GM12878 (cell line): Measurements from ENCODE around the gene DHCR24. TPM values are rescaled to one million over a fixed set of nuclear protein-coding genes. Genes with fewer than 3 reads are reported as not detected.

Experiments
- ATAC-seq: fragments of 200-7000 bp; cut with Tn5 transposase; 3 replicates; pipeline ENCODE4 v1.9.1; 2020; ENCODE audit warnings: mild to moderate bottlenecking, moderate library complexity
- BruUV-seq: library from RNA; stranded (reverse); fragments of 400-500 nt; replicated peaks from 2 replicates; lab custom pipeline; 2021; lab: Mats Ljungman, UMichigan
- CTCF ChIA-PET: fragments of 300-600 bp; sonication (Branson Sonifier 250); formaldehyde crosslinking; extraction: SDS; loops from one replicate; lab custom pipeline; 2021; ENCODE audit warnings: inconsistent platforms; lab: Yijun Ruan, JAX
- POLR2A ChIA-PET: fragments of 350-600 bp; formaldehyde crosslinking; extraction: SDS; loops from one replicate; lab custom pipeline; 2021; ENCODE audit warnings: inconsistent platforms; lab: Charles Lee
- RAD21 ChIA-PET: fragments of 300-600 bp; sonication (Branson Sonifier 250); formaldehyde crosslinking; loops from one replicate; lab custom pipeline; 2023; ENCODE audit warnings: antibody characterized with exemption; ENCODE audit not compliant: unreplicated experiment; lab: Charles Lee
- SMC1A ChIA-PET: fragments of 300-600 bp; sonication (Branson Sonifier 250); formaldehyde crosslinking; loops from one replicate; lab custom pipeline; 2023; ENCODE audit not compliant: unreplicated experiment, uncharacterized antibody; lab: Charles Lee
- DNase-seq: peaks from one replicate; pipeline ENCODE4 v3.0.0-alpha.2; 2011; ENCODE audit warnings: low read depth, low spot score
- FAIRE-seq: peaks from 3 replicates; lab custom pipeline; 2011; peaks lifted over from hg19 to GRCh38; lab: Jason Lieb, UNC
- H2AFZ ChIP-seq: 2 replicates; pipeline ENCODE4 v1.6.0; 2011; ENCODE audit warnings: low read depth, low read length, control low read depth; ENCODE audit not compliant: control insufficient read depth
- H3K27ac ChIP-seq: 2 replicates; pipeline ENCODE4 v1.5.1; 2011; ENCODE audit warnings: control low read depth; ENCODE audit not compliant: control insufficient read depth, insufficient read depth
- H3K27me3 ChIP-seq, 2 experiments: replicated peaks in 1 of 2; 2 replicates each; pipeline versions ENCODE4 v1.6.0 to v1.6.1; 2011; ENCODE audit warnings: low read length in 1 of 2; ENCODE audit not compliant: control insufficient read depth in 2 of 2, insufficient read depth in 2 of 2
- H3K36me3 ChIP-seq, 2 experiments: 2 replicates each; pipeline ENCODE4 v1.5.1; 2011; ENCODE audit warnings: low read length in 1 of 2; ENCODE audit not compliant: control insufficient read depth in 2 of 2, insufficient read depth in 2 of 2
- H3K4me1 ChIP-seq: 2 replicates; pipeline ENCODE4 v1.6.1; 2011; ENCODE audit warnings: mild to moderate bottlenecking, low read length, moderate library complexity, mixed read lengths; ENCODE audit not compliant: control insufficient read depth, insufficient read depth
- H3K4me2 ChIP-seq: 2 replicates; pipeline ENCODE4 v1.6.0; 2011; ENCODE audit warnings: control low read depth; ENCODE audit not compliant: control insufficient read depth, insufficient read depth
- H3K4me3 ChIP-seq: fragments of 200-600 bp; sonication (generic); 2 replicates; pipeline ENCODE4 v1.5.1; 2016
- H3K79me2 ChIP-seq: 2 replicates; pipeline ENCODE4 v1.6.0; 2011; ENCODE audit warnings: low read length; ENCODE audit not compliant: control insufficient read depth, insufficient read depth
- H3K9ac ChIP-seq: 2 replicates; pipeline ENCODE4 v1.8.0; 2011; ENCODE audit warnings: low read length, control low read depth, mixed read lengths; ENCODE audit not compliant: control insufficient read depth, insufficient read depth
- H3K9me3 ChIP-seq: replicated peaks from 3 replicates; pipeline ENCODE4 v1.5.1; 2011; ENCODE audit warnings: mild to moderate bottlenecking, low read length; ENCODE audit not compliant: control insufficient read depth, insufficient read depth
- H4K20me1 ChIP-seq: 2 replicates; pipeline ENCODE4 v1.6.0; 2011; ENCODE audit not compliant: control insufficient read depth, insufficient read depth
- CHD1 ChIP-seq: IDR thresholded peaks from 2 replicates; pipeline ENCODE4 v1.6.1; 2012; ENCODE audit warnings: low read depth, low read length, improper control_type of control experiment
- ETV6 ChIP-seq, 2 experiments: fragments of 450-650 bp in 1 of 2; IDR thresholded peaks in 1 of 2; conservative IDR thresholded peaks in 1 of 2; 2 replicates each; pipeline ENCODE4 v1.6.1; 2014; ENCODE audit warnings: antibody characterized with exemption in 1 of 2, borderline replicate concordance in 1 of 2, low read depth in 1 of 2, mild to moderate bottlenecking in 1 of 2, moderate library complexity in 1 of 2
- EZH2 ChIP-seq: IDR thresholded peaks from 2 replicates; pipeline ENCODE4 v1.6.1; 2012; ENCODE audit warnings: low read depth, mild to moderate bottlenecking, control low read depth, inconsistent platforms, low read length, borderline replicate concordance; ENCODE audit not compliant: control insufficient read depth
- MEF2B ChIP-seq: fragments of 450-650 bp; IDR thresholded peaks from 2 replicates; pipeline ENCODE4 v1.6.1; 2018; ENCODE audit warnings: mild to moderate bottlenecking, moderate library complexity; ENCODE audit not compliant: partially characterized antibody, poor library complexity, severe bottlenecking
- MYC ChIP-seq: IDR thresholded peaks from 2 replicates; pipeline ENCODE4 v1.6.1; 2011; ENCODE audit warnings: mild to moderate bottlenecking, low read length, moderate library complexity, inconsistent platforms; ENCODE audit not compliant: insufficient read depth, insufficient replicate concordance, insufficient read length, severe bottlenecking
- NFXL1 ChIP-seq: fragments of 450-650 bp; IDR thresholded peaks from 2 replicates; pipeline ENCODE4 v1.6.1; 2017; ENCODE audit warnings: antibody characterized with exemption, mild to moderate bottlenecking, borderline replicate concordance
- PML ChIP-seq: IDR thresholded peaks from 2 replicates; pipeline ENCODE4 v1.6.1; 2012; ENCODE audit warnings: low read length, inconsistent platforms
- POLR2A ChIP-seq: IDR thresholded peaks from 2 replicates; pipeline ENCODE4 v1.6.1; 2011; ENCODE audit warnings: low read depth, mild to moderate bottlenecking, low read length
- RAD51 ChIP-seq: fragments of 450-650 bp; IDR thresholded peaks from 2 replicates; pipeline ENCODE4 v1.6.1; 2016; ENCODE audit warnings: moderate library complexity, mild to moderate bottlenecking, inconsistent platforms
- RB1 ChIP-seq: fragments of 450-650 bp; formaldehyde crosslinking; IDR thresholded peaks from 2 replicates; pipeline ENCODE4 v1.6.1; 2017; ENCODE audit warnings: mild to moderate bottlenecking, borderline replicate concordance
- SIN3A ChIP-seq: IDR thresholded peaks from 2 replicates; pipeline ENCODE4 v1.6.1; 2012; ENCODE audit warnings: low read depth, low read length, improper control_type of control experiment
- SMC3 ChIP-seq: IDR thresholded peaks from 2 replicates; pipeline ENCODE4 v1.6.1; 2011; ENCODE audit warnings: low read length, improper control_type of control experiment, borderline replicate concordance
- SREBF2 ChIP-seq: IDR thresholded peaks from 2 replicates; pipeline ENCODE4 v1.6.1; 2012; ENCODE audit warnings: mild to moderate bottlenecking, low read length
- TARDBP ChIP-seq: IDR thresholded peaks from 2 replicates; pipeline ENCODE4 v1.6.1; 2016; ENCODE audit warnings: borderline replicate concordance
- ZBED1 ChIP-seq: IDR thresholded peaks from 2 replicates; pipeline ENCODE4 v1.6.1; 2016; ENCODE audit warnings: borderline replicate concordance
- ZNF24 ChIP-seq: fragments of 450-650 bp; IDR thresholded peaks from 2 replicates; pipeline ENCODE4 v1.6.1; 2017; ENCODE audit warnings: antibody characterized with exemption, mild to moderate bottlenecking
- ZNF622 ChIP-seq: fragments of 450-650 bp; IDR thresholded peaks from 2 replicates; pipeline ENCODE4 v1.6.1; 2017; ENCODE audit warnings: mild to moderate bottlenecking, inconsistent platforms
- WGBS: methylation state at CpG from one replicate; pipeline ENCODE4 v1.1.6; 2016; ENCODE audit warnings: low lambda C conversion rate; ENCODE audit not compliant: insufficient replicate concordance, insufficient coverage; ENCODE audit errors: missing lambda C conversion rate; 5-methylcytosine and 5-hydroxymethylcytosine counted together
- in situ Hi-C: fragments of 300-500 bp; cut with MboI; formaldehyde crosslinking; loops from 9 replicates; pipeline ENCODE4 v1.14.3; 2018; ENCODE audit warnings: mixed read lengths
- intact Hi-C: fragments of 100-400 bp; cut with micrococcal nuclease; formaldehyde crosslinking; loops from one replicate; pipeline ENCODE4 v1.14.2; 2022; ENCODE audit not compliant: unreplicated experiment
- polyA plus RNA-seq, 11 experiments: library from polyadenylated mRNA; depleted of rRNA in 4 of 11; unstranded in 6 of 11; stranded (reverse) in 5 of 11; fragments of >200 nt; fragmentation: Nextera tagmentation in 4 of 11; fragmentation: Illumina TruSeq in 1 of 11; extraction: Ambion mirVana in 4 of 11; extraction: Trizol in 1 of 11; gene quantifications; 1 replicate in 1 of 11; 2 replicates in 10 of 11; pipeline versions ENCODE4 v1.2.1 to v1.2.3, GENCODE V29; 2011 to 2016; ENCODE audit warnings: inconsistent platforms in 2 of 11, missing spikeins in 2 of 11, low read depth in 1 of 11
- total RNA-seq, 4 experiments: library from RNA; depleted of rRNA in 3 of 4; stranded (reverse); fragments of >200 nt in 3 of 4; fragmentation: Illumina TruSeq in 1 of 4; extraction: Trizol in 1 of 4; gene quantifications; 2 replicates each; pipeline versions ENCODE4 v1.2.1 to v1.2.3, GENCODE V29; 2013 to 2021
- TF ChIP-seq, protein P1 (sequence below): fragments of 450-650 bp; IDR thresholded peaks from 2 replicates; pipeline ENCODE4 v1.6.1; 2017; ENCODE audit warnings: mild to moderate bottlenecking, moderate library complexity
- TF ChIP-seq, protein P2 (sequence below): IDR thresholded peaks from 2 replicates; pipeline ENCODE4 v1.6.1; 2012; ENCODE audit warnings: low read depth, low read length, improper control_type of control experiment

DHCR24 gene
- total and polyA plus RNA-seq, 10 of the 15 experiments (the other 5 are each of a cell fraction or from before 2014, with no cell fraction given) = 23.3 to 169 (median 120) TPM

DNA sequence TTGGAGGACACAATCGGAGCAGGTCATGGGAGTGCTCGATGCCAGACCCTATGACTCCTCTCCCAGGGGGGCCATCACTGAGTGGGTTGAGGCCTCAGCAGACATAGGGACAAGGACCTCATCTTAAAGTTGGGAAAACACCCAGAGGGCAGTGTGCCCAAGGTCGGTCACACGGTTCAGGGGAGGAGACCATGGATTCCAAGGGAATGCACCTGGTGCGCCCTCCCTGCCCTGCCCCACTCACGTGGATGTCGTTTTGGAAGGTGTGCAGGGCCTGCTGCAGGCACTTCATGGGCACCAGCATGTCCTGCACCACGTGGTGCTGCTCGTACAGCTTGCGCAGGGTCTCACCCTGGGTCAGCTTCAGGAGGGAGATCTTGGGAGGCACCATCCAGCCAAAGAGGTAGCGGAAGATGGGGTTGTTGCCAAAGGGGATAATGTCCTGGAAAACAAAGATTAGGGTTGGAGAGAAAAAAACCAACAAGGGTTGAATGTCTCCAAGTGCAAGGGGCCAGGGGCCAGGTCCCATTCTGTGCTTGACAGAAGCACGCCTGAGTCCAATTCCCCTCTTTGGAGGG lies 33.1 kb downstream of the DHCR24 start (continued):
- TF ChIP-seq NFXL1 (no peak), ZBED1 (no peak)

DNA sequence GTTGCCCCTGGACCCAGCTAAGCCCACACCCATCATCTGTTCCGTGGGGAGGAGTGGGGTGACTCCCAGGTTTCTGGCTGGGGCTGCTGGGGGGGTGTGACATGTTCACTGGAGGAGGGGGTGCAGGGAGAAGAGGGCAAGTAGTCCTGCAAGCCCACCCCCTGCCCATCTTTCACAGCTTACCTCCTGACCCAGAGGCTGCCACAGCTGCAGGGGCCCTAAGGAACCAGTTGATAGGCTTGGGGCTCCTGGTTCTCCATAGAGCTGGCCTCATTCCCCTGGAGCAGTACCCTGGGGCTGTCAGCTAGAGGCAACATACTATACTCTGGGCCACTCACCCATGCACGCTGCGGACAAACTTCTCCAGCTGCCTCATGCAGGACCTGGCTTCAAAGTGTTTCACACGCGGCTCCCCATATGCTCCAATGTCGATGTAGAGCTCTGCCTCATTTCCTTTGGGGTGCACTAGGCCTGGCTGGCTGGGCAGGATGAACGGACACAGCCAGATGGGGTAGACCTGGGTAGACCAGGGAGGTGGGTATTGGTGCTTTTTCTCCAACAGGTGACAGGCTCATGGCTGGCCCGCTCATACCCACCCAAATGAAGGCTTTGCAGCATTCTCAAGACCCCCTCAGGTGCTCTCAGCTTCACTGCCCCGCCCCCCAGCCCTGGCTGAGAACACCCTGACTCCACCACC lies 33.8 kb downstream of the DHCR24 start:
- DNase-seq (no peak), ATAC-seq (no peak), FAIRE-seq (no peak)
- POLR2A ChIA-PET = no interaction called here
- Histone ChIP-seq H3K9ac (no peak overlapping the region), H3K9me3 (no peaks in the 10 kb centered on the region), H2AFZ (no peak overlapping the region), H4K20me1 (no peaks in the 10 kb centered on the region), H3K36me3 (peaks cover 36 to 58% of the 10 kb centered on the region in 2 experiments), H3K4me3 (no peak overlapping the region), H3K4me1 (no peaks in the 10 kb centered on the region), H3K4me2 (no peak overlapping the region), H3K27ac (no peak overlapping the region), H3K79me2 (no peaks in the 10 kb centered on the region), H3K27me3 (no peaks in the 10 kb centered on the region)
- SMC1A ChIA-PET = no interaction called here
- in situ Hi-C loops = no loop called here
- RAD21 ChIA-PET = no interaction called here
- CTCF ChIA-PET = no interaction called here
- BruUV-seq = no TSS peak
- WGBS = 95% methylated on average over 9 of the region's 9 CpGs
- intact Hi-C loops = no loop called here
- TF ChIP-seq RB1 (no peak), CHD1 (no peak), ZNF24 (no peak), SMC3 (no peak), ETV6 (conservative IDR thresholded peaks at IDR 0.05 in 1 of 2, IDR thresholded peaks at IDR 0.05 in 1 of 2; ENCODE audit: borderline replicate concordance in 1 of 2, low read depth in 1 of 2) (no peak), EZH2 (no peak), SIN3A (no peak), ZNF622 (no peak), SREBF2 (no peak), PML (no peak), MYC (no peak), POLR2A (no peak), TARDBP (no peak), MEF2B (no peak), RAD51 (no peak)
- TF ChIP-seq, protein P1, sequence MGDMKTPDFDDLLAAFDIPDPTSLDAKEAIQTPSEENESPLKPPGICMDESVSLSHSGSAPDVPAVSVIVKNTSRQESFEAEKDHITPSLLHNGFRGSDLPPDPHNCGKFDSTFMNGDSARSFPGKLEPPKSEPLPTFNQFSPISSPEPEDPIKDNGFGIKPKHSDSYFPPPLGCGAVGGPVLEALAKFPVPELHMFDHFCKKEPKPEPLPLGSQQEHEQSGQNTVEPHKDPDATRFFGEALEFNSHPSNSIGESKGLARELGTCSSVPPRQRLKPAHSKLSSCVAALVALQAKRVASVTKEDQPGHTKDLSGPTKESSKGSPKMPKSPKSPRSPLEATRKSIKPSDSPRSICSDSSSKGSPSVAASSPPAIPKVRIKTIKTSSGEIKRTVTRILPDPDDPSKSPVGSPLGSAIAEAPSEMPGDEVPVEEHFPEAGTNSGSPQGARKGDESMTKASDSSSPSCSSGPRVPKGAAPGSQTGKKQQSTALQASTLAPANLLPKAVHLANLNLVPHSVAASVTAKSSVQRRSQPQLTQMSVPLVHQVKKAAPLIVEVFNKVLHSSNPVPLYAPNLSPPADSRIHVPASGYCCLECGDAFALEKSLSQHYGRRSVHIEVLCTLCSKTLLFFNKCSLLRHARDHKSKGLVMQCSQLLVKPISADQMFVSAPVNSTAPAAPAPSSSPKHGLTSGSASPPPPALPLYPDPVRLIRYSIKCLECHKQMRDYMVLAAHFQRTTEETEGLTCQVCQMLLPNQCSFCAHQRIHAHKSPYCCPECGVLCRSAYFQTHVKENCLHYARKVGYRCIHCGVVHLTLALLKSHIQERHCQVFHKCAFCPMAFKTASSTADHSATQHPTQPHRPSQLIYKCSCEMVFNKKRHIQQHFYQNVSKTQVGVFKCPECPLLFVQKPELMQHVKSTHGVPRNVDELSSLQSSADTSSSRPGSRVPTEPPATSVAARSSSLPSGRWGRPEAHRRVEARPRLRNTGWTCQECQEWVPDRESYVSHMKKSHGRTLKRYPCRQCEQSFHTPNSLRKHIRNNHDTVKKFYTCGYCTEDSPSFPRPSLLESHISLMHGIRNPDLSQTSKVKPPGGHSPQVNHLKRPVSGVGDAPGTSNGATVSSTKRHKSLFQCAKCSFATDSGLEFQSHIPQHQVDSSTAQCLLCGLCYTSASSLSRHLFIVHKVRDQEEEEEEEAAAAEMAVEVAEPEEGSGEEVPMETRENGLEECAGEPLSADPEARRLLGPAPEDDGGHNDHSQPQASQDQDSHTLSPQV = no peak
- TF ChIP-seq, protein P2, sequence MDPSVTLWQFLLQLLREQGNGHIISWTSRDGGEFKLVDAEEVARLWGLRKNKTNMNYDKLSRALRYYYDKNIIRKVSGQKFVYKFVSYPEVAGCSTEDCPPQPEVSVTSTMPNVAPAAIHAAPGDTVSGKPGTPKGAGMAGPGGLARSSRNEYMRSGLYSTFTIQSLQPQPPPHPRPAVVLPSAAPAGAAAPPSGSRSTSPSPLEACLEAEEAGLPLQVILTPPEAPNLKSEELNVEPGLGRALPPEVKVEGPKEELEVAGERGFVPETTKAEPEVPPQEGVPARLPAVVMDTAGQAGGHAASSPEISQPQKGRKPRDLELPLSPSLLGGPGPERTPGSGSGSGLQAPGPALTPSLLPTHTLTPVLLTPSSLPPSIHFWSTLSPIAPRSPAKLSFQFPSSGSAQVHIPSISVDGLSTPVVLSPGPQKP = no peak
